HL-60 (cell line): ENCODE results near the gene TRABD.

Source experiments
- POLR2AphosphoS5 ChIP-seq: IDR thresholded peaks from 2 replicates; pipeline ENCODE4 v1.6.1; 2012; ENCODE audit warnings: low read depth
- TF ChIP-seq, protein P1 (sequence below): IDR thresholded peaks from one replicate; pipeline ENCODE4 v1.5.1; 2011; ENCODE audit warnings: low read length, control low read depth, inconsistent platforms; ENCODE audit not compliant: insufficient read depth

DNA sequence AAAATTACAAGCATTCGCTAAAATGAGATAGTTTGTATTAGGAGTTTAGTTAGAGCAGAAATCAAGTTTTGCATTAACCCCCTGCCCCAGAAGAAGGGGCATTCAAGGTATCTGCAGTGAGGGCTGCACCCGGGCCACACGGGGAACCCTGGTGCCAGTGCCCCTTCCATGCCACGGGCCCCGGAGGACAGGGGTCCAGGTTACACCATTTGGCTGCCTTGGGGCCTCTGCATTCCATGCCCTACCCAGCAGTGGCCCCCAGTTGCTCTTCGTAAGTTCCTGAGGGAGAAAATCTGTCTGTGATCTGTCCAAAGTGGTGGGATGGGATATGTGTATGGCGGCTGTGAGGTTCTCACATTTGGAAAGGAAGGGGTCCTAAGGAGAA, 32.0 kb upstream of the TRABD start:
- TF ChIP-seq, protein P1, sequence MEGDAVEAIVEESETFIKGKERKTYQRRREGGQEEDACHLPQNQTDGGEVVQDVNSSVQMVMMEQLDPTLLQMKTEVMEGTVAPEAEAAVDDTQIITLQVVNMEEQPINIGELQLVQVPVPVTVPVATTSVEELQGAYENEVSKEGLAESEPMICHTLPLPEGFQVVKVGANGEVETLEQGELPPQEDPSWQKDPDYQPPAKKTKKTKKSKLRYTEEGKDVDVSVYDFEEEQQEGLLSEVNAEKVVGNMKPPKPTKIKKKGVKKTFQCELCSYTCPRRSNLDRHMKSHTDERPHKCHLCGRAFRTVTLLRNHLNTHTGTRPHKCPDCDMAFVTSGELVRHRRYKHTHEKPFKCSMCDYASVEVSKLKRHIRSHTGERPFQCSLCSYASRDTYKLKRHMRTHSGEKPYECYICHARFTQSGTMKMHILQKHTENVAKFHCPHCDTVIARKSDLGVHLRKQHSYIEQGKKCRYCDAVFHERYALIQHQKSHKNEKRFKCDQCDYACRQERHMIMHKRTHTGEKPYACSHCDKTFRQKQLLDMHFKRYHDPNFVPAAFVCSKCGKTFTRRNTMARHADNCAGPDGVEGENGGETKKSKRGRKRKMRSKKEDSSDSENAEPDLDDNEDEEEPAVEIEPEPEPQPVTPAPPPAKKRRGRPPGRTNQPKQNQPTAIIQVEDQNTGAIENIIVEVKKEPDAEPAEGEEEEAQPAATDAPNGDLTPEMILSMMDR: no peak
- TF ChIP-seq POLR2AphosphoS5: no peak
